Stimulated activated naive B cell treated with anti-CD40 and anti-IgM and Interleukin-4, amounts not matched to agents 10 μg/mL and 1 μg/mL and 100 μg/mL, for 72 hours (primary cell): Measurements from ENCODE around the gene DCAF17.
"Not testable (repeated sequence)": the region's sequence is repeated elsewhere in the genome, so short reads cannot be mapped to it uniquely, and the experiment has no call there.

Source experiments
- ATAC-seq, 2 donors: fragments of 150-1000 bp; cut with Tn5 transposase; replicated peaks; 2 replicates each; pipeline ENCODE4 v1.10.0; 2021; ENCODE audit warnings: moderate library complexity in 1 of 2
- DNase-seq: peaks from one replicate; pipeline ENCODE4 v3.0.0; 2021
- H3K27ac Mint-ChIP-seq: one replicate; pipeline ENCODE4 v1.8.0; 2022; ENCODE audit warnings: mild to moderate bottlenecking, mixed read lengths
- H3K27me3 Mint-ChIP-seq, 2 donors: one replicate each; pipeline ENCODE4 v1.8.0; 2022; ENCODE audit warnings: mixed read lengths in 2 of 2
- H3K36me3 Mint-ChIP-seq, 2 donors: one replicate each; pipeline ENCODE4 v1.8.0; 2022; ENCODE audit warnings: mixed read lengths in 2 of 2, mild to moderate bottlenecking in 1 of 2
- H3K4me1 Mint-ChIP-seq, 2 donors: one replicate each; pipeline ENCODE4 v1.8.0; 2022; ENCODE audit warnings: mixed read lengths in 2 of 2, mild to moderate bottlenecking in 1 of 2
- H3K4me3 Mint-ChIP-seq, 2 donors: one replicate each; pipeline ENCODE4 v1.8.0; 2022; ENCODE audit warnings: mild to moderate bottlenecking in 2 of 2, mixed read lengths in 2 of 2, moderate library complexity in 1 of 2
- H3K9me3 Mint-ChIP-seq, 2 donors: one replicate each; pipeline ENCODE4 v1.8.0; 2022; ENCODE audit warnings: mixed read lengths in 2 of 2, mild to moderate bottlenecking in 1 of 2

DCAF17 gene

DNA sequence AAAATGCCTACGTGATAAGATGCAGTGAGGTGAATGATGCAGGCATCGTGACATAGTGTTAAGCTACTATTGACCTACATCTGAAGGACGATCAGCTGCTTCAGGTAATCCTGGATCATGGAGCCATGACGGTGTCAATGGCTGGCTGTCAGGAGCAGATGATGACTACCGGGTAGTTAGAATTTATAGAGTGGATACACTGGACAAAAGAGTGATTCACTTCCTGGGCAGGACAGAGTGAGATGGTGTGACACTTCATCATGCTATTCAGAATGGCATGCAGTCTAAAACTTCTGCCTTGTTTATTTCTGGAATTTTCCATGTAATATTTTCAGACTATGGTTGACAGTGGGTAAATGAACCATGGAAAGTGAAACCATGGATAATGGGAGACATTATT lies 29.8 kb upstream of the DCAF17 start:
- DNase-seq = no peak
- Mint-ChIP-seq H3K4me1 (peaks cover 32 to 47% of the 10 kb centered on the region in 2 donors), H3K36me3 (peaks cover 34 to 53% of the 10 kb centered on the region in 2 donors), H3K27ac (no peak overlapping the region), H3K9me3 (peaks cover 18 to 20% of the 10 kb centered on the region in 2 donors), H3K27me3 (no peaks in the 10 kb centered on the region), H3K4me3 (no peak overlapping the region)
- no peak for ATAC-seq

DNA sequence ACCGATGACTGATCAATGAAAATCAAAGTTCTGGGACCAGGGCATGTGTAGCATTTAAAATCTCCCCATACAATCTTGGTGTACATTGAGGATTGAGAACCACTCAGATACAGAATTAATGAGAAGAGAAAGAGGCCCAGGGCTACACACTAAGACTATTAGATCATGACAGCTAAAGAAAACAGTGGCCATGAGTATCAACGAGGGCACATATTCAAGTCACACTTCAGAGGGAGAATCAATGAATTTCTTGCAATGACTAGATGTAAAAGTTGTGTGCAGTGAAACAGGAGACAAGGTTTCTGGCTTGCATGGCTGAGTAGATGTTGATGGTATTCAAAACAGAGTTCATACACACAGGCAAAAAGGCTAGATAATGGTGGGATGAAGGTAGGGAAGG lies 29.3 kb upstream of the DCAF17 start:
- no peak for DNase-seq
- ATAC-seq = peak in 1 of 2 donors; percentile 20
- Mint-ChIP-seq H3K4me1 (peaks cover 36 to 51% of the 10 kb centered on the region in 2 donors), H3K9me3 (peaks cover 18 to 20% of the 10 kb centered on the region in 2 donors), H3K4me3 (peak overlapping the region in 1 of 2 donors; percentile 0), H3K27me3 (no peaks in the 10 kb centered on the region), H3K36me3 (peaks cover 34 to 57% of the 10 kb centered on the region in 2 donors), H3K27ac (peak overlapping the region; percentile 32)

DNA sequence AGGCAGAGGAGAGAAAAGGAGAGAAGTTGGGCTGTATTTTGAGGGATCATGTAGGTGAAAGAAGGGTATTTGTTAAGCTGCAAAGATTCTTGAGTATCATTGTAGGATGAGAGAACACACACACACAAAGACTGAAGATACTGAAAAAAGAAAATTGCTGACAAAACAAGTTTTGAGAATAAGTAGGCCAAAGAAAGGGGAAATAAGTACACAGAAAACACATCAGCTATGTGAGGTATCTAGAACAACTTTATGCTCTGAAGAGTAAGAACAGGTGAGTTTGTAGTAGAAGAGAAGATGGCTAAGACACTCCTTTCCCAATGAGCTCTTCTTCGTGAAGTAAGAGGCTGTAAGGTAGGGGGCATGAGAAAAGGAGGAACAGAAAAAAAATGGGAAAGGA lies 28.5 kb upstream of the DCAF17 start:
- peaks cover 18 to 20% of the 10 kb centered on the region in 2 donors for H3K9me3 Mint-ChIP-seq
- peak overlapping the region; percentile 66 for H3K27ac Mint-ChIP-seq
- no peak overlapping the region for H3K4me3 Mint-ChIP-seq
- ATAC-seq (peak; percentile 25 to 54), DNase-seq (no peak)
- H3K36me3 Mint-ChIP-seq = peaks cover 34 to 56% of the 10 kb centered on the region in 2 donors
- H3K4me1 Mint-ChIP-seq = peaks cover 36 to 51% of the 10 kb centered on the region in 2 donors
- H3K27me3 Mint-ChIP-seq = no peaks in the 10 kb centered on the region

DNA sequence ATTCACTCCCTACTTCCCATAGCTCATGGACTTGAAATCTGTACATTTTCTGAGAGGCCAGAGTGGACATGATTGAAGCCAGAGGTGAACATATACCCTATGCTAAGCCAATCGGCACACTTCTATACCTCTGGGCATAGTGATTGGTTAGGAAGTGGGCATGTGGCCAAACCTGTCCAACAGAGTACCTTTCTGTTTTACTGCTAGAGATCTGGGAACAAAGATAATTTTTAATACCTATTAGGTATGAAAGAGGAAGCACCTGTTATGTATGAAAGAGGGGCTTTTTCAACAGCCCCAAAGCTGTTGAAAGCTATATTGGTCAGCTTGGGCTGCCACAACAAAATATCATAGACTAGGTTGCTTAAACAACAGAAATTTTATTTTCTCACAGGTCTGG lies 28.0 kb upstream of the DCAF17 start:
- Mint-ChIP-seq H3K36me3 (peaks cover 34 to 54% of the 10 kb centered on the region in 2 donors), H3K27me3 (no peaks in the 10 kb centered on the region), H3K4me3 (no peak overlapping the region), H3K27ac (no peak overlapping the region), H3K9me3 (peaks cover 18 to 20% of the 10 kb centered on the region in 2 donors), H3K4me1 (peaks cover 36 to 51% of the 10 kb centered on the region in 2 donors)
- ATAC-seq (peak; percentile 81 to 86), DNase-seq (no peak)

DNA sequence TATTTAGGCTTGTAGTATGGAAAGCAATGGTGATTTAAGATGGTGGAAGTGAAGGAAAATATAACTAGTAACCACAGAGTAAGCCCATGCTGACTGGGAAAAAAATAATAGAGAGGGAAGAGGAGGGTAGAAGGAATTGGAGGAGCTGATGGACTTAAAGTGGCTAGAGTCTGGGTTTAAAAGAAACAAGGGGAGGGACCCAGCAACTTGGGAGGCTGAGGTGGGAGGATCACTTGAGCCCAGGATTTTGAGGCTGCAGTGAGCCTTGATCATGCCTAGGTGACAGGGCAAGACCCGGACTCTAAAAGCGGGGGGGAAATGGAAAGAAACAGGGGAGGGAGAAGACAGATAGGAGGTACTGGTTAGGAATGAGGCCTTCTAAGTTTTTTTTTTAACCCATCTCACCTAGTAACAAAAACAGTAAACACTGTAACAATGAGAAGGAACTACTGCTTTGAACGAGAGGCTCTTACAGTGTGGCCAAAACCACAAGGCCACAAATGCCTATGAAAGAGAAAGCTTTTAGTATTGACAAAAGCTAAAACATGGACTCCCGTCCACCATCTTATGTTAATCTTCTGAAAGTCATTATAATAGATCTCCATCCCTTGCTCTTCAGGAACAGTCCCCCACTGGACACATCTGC lies 26.9 kb upstream of the DCAF17 start:
- DNase-seq (no peak), ATAC-seq (peak; percentile 60 to 66)
- Mint-ChIP-seq H3K27me3 (no peaks in the 10 kb centered on the region), H3K36me3 (peaks cover 27 to 52% of the 10 kb centered on the region in 2 donors), H3K4me1 (peaks cover 36 to 55% of the 10 kb centered on the region in 2 donors), H3K27ac (peak overlapping the region; percentile 91), H3K9me3 (peaks cover 12 to 17% of the 10 kb centered on the region in 2 donors), H3K4me3 (no peak overlapping the region)

DNA sequence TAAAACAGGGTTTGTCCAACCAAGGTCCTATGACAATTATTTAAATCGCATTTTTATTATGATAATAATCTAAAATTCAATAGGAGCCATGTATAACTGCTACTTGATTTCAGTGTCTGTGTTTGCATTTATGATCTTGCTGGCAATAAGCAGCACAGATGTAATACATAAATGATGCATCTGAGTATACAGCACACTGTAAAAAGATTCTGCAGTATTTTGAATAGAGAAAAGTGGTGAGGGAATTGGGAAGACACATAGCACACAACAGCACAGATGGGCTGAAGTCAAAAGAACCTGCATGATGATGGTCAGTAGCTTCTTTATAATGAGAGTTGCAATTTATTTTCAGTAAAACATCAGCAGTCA lies 26.4 kb upstream of the DCAF17 start:
- H3K9me3 Mint-ChIP-seq = peaks cover 11 to 15% of the 10 kb centered on the region in 2 donors
- peaks cover 28 to 51% of the 10 kb centered on the region in 2 donors for H3K36me3 Mint-ChIP-seq
- no peak overlapping the region for H3K4me3 Mint-ChIP-seq
- H3K4me1 Mint-ChIP-seq = peaks cover 36 to 57% of the 10 kb centered on the region in 2 donors
- ATAC-seq = no peak
- no peak for DNase-seq
- H3K27ac Mint-ChIP-seq = no peak overlapping the region
- H3K27me3 Mint-ChIP-seq = no peaks in the 10 kb centered on the region

DNA sequence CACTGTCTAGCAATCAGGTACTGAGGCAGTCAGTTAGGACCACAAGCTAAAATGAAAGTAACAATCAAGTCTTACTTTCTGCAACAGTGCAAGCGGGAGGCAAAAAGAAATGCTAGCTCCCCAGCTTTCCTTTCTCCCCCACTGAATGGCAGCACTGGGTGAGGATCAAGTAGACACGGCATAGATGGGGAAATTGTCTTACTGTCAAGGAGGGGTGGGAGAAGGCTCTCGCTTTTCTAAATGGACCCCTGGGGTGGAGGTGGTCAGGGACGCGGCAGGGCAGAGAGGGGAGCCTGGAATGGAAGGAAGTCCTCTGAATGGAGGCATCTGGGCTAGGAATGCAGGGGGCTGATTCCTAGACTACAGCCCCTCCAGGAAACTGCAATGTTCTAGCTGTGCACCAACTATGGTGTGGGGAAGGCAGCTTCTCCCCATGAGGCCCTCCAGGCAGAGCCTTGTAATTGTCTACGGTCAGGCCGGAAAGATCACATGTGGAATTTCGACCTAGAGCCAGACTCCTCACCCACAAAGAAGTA lies 24.5 kb upstream of the DCAF17 start:
- Mint-ChIP-seq H3K4me3 (peak overlapping the region; percentile 80 to 86), H3K36me3 (peaks cover 28 to 54% of the 10 kb centered on the region in 2 donors), H3K4me1 (peaks cover 29 to 49% of the 10 kb centered on the region in 2 donors), H3K27me3 (no peaks in the 10 kb centered on the region), H3K9me3 (peaks cover 11 to 13% of the 10 kb centered on the region in 2 donors), H3K27ac (peak overlapping the region; percentile 91)
- no peak for DNase-seq
- no peak for ATAC-seq

DNA sequence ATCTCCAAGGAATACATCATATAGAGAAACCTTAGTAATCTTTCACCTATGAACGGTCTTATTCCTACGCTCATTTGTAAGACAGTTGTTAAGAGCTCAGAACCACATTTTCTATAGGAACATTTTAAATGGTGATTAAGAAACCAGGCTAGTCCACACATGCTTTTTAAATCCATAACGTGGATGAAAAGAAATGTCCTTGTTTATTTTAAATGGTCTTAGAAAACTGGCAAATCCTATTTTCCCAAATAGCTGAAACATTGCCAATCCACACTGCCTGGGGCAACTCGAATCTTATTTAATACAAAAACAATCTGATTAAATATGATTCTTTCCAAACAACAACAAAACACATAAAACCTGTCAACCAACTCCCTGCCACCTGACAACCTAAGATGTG lies 23.9 kb upstream of the DCAF17 start:
- Mint-ChIP-seq H3K36me3 (peaks cover 28 to 53% of the 10 kb centered on the region in 2 donors), H3K4me3 (no peak overlapping the region), H3K27ac (no peak overlapping the region), H3K27me3 (no peaks in the 10 kb centered on the region), H3K9me3 (peaks cover 6 to 10% of the 10 kb centered on the region in 2 donors), H3K4me1 (peaks cover 23 to 49% of the 10 kb centered on the region in 2 donors)
- ATAC-seq = no peak
- DNase-seq = no peak

DNA sequence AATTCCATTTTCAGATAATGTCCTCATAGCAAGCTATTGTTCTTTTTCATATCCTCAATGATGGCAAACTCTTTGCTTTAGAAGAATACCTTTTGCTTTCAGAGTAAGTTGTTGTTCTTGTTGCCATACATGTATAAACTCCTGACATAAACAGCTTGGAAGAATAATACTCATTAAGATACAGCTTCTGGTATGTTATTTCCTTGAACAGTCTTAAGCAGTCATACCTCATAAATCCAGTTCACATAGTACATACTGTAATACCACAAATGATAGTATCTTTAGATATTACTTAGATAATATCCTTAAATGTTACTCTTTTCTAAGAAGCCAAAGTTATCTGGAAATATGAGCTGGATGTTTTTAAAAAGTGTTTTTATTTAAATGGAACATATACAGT lies 23.4 kb upstream of the DCAF17 start:
- Mint-ChIP-seq H3K4me1 (peaks cover 19 to 46% of the 10 kb centered on the region in 2 donors), H3K4me3 (no peak overlapping the region), H3K9me3 (peaks cover 5 to 6% of the 10 kb centered on the region in 2 donors), H3K27me3 (no peaks in the 10 kb centered on the region), H3K36me3 (peaks cover 23 to 47% of the 10 kb centered on the region in 2 donors), H3K27ac (no peak overlapping the region)
- DNase-seq (no peak), ATAC-seq (no peak)

DNA sequence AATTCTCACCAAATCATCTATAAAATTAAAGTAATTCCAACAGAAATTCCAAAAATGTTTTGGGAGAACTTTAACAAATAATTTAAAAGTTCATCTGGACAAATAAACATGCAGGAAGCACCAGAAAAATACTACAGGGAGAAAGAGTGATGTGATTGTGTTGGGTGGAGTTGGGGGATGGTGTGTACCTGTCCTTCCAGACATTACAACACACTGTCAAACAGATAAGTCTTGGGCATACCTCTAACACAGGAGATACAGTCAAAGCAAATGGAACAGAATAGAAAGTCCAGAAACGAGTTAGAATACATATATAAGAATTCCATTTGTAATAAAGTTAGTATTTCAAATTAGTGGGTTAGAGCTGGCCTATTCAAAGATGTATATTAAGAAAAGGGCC lies 22.8 kb upstream of the DCAF17 start:
- Mint-ChIP-seq H3K27ac (no peak overlapping the region), H3K4me3 (no peak overlapping the region), H3K36me3 (peaks cover 21 to 45% of the 10 kb centered on the region in 2 donors), H3K27me3 (no peaks in the 10 kb centered on the region), H3K9me3 (peaks cover 5% of the 10 kb centered on the region in 2 donors), H3K4me1 (peaks cover 21 to 46% of the 10 kb centered on the region in 2 donors)
- DNase-seq = no peak
- no peak for ATAC-seq

DNA sequence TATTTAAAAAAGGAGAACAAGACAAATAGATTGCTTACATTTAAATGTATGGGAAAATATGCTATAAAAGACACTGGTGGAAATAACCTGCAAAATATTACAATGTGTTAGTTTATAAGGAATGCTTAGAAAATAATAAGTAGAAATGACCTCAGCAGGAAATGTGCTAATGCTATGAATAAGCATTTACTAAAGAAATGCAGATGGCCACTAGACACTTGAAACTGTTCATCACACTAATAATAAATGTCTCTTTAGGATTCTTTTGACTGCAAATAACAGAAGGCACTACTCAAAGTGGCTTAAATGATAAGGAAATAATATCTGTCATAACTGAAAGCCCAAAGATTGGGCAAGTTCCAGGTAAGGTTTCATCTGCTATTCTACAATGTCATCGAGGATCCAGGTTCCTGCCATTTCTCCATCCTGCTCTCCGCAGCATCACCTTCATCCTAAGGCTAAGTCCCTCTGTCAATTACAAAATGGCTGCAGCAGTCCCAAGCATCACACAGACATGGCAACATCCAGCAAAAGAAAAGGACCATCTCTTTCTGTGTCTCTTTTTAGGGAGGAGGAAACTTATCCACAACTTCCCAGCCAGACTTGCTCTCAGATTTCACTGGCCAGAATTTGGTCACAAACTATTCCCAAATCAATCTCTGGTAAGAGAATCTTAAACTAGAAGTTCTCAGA lies 22.1 kb upstream of the DCAF17 start:
- DNase-seq = no peak
- H3K27ac Mint-ChIP-seq = no peak overlapping the region
- peaks cover 19 to 40% of the 10 kb centered on the region in 2 donors for H3K36me3 Mint-ChIP-seq
- no peak for ATAC-seq
- peaks cover 20 to 46% of the 10 kb centered on the region in 2 donors for H3K4me1 Mint-ChIP-seq
- no peaks in the 10 kb centered on the region for H3K27me3 Mint-ChIP-seq
- no peak overlapping the region for H3K4me3 Mint-ChIP-seq
- peaks cover 3 to 4% of the 10 kb centered on the region in 2 donors for H3K9me3 Mint-ChIP-seq

DNA sequence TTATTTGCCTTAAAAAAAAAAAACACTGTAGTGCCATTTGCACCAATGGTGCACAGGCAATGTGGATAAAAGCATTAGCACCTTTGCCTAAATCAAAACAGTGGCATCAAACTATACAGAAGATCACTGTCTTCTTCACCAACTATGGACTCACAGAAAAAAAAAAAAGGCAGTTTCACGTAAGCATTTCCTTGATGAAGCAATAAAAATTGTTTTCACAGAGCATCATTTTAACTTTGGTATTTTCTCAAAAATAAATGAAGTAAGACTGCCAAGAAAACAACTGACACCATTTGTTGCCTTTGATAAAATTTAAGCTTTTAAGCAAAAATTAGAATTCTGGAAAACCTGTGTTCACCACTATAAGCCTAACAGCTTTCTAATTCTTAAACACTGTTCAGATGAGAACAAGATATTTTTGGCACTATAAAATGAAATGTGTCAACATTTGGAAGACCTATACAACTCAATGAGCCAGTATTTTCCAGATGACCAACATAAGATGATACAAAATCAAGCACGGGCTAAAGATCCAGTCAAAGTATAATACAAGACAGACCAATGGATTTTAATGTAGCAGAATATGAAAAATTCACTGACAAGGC lies 21.4 kb upstream of the DCAF17 start:
- H3K27ac Mint-ChIP-seq = no peak overlapping the region
- DNase-seq (no peak), ATAC-seq (no peak)
- peaks cover 17 to 38% of the 10 kb centered on the region in 2 donors for H3K4me1 Mint-ChIP-seq
- no peak overlapping the region for H3K4me3 Mint-ChIP-seq
- no peaks in the 10 kb centered on the region for H3K27me3 Mint-ChIP-seq
- peaks cover 17 to 36% of the 10 kb centered on the region in 2 donors for H3K36me3 Mint-ChIP-seq
- peaks cover 0 to 2% of the 10 kb centered on the region in 2 donors for H3K9me3 Mint-ChIP-seq

DNA sequence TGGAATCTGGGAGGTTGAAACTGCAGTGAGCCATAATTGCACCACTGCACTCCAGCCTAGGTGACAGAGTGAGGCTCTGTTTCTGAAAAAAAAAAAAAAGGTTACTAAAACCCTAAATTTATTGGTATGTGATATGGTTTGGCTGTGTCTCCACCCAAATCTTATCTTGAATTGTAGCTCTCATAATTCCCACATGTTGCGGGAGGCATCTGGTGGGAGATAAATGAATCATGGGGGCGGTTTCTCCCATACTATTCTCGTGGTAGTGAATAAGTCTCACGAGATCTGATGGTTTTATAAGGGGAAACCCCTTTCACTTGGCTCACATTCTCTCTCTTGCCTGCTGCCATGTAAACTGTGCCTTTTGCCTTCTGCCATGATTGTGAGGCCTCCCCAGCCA lies 19.4 kb upstream of the DCAF17 start:
- H3K4me1 Mint-ChIP-seq = peaks cover 16 to 36% of the 10 kb centered on the region in 2 donors
- H3K36me3 Mint-ChIP-seq = peaks cover 21 to 37% of the 10 kb centered on the region in 2 donors
- H3K9me3 Mint-ChIP-seq, H3K4me3 Mint-ChIP-seq, H3K27me3 Mint-ChIP-seq, ATAC-seq, DNase-seq: not testable (repeated sequence)
- H3K27ac Mint-ChIP-seq = peak overlapping the region; percentile 84
